C1 segment of cervical spinal cord (tissue), 14 donors: ENCODE results near the gene ATP13A1.
"Not testable (repeated sequence)": the region's sequence is repeated elsewhere in the genome, so short reads cannot be mapped to it uniquely, and the experiment has no call there.

Experiments
- DNase-seq, 14 donors: peaks; one replicate each; lab custom pipeline; 2025; lab: John Stamatoyannopoulos, UW

Gene ATP13A1

GRCh38 chr19:19665420-19665948 is 2.0 kb upstream of the ATP13A1 start:
- not testable (repeated sequence) for DNase-seq

- no peak for DNase-seq
Observed at GRCh38 chr19:19662871-19663255, 613 bp downstream of the ATP13A1 start.

GRCh38 chr19:19662344-19662743 is 1.1 kb downstream of the ATP13A1 start:
- no peak for DNase-seq

GRCh38 chr19:19661675-19662251 is 1.7 kb downstream of the ATP13A1 start:
- peak in 3 of 14 donors; percentile 4 to 22 (median 7) for DNase-seq

- DNase-seq = no peak
Observed at GRCh38 chr19:19661141-19661674, 2.3 kb downstream of the ATP13A1 start.

- no peak for DNase-seq
Observed at GRCh38 chr19:19659646-19660245, 3.7 kb downstream of the ATP13A1 start.

GRCh38 chr19:19657397-19657783 is 6.1 kb downstream of the ATP13A1 start:
- peak in 3 of 14 donors; percentile 8 to 87 (median 9) for DNase-seq

- no peak for DNase-seq
Observed at GRCh38 chr19:19656451-19657396, 6.8 kb downstream of the ATP13A1 start.

- DNase-seq = no peak
Observed at GRCh38 chr19:19655641-19656343, 7.7 kb downstream of the ATP13A1 start.

- DNase-seq = no peak
Observed at GRCh38 chr19:19655051-19655594, 8.4 kb downstream of the ATP13A1 start.

GRCh38 chr19:19654441-19654840 is 9.0 kb downstream of the ATP13A1 start:
- DNase-seq = no peak

- DNase-seq = no peak
Observed at GRCh38 chr19:19653597-19654147, 9.8 kb downstream of the ATP13A1 start.

- DNase-seq = no peak
Observed at GRCh38 chr19:19652482-19653295, 10.8 kb downstream of the ATP13A1 start.

GRCh38 chr19:19651076-19651475 is 12.4 kb downstream of the ATP13A1 start:
- DNase-seq = peak in 11 of 14 donors; percentile 14 to 53 (median 41)

- peak in 3 of 14 donors; percentile 4 to 30 (median 29) for DNase-seq
Observed at GRCh38 chr19:19650331-19650730, 13.1 kb downstream of the ATP13A1 start.

- no peak for DNase-seq
Observed at GRCh38 chr19:19649580-19649995, 13.9 kb downstream of the ATP13A1 start.

GRCh38 chr19:19649155-19649554 is 14.3 kb downstream of the ATP13A1 start:
- DNase-seq = no peak

- DNase-seq = no peak
Observed at GRCh38 chr19:19647037-19647835, 16.2 kb downstream of the ATP13A1 start.
